HepG2 (cell line): Measurements from ENCODE around the gene SLC22A23. TPM values are rescaled to one million over a fixed set of nuclear protein-coding genes. Genes with fewer than 3 reads are reported as not detected.
A peak's percentile ranks its signal among the peaks of the same experiment; 100 is the strongest.

ENCODE experiments used
- ARNTL ChIP-seq: sonication (generic); formaldehyde crosslinking; IDR thresholded peaks from 2 replicates; pipeline ENCODE4 v1.4.0; 2020; ENCODE audit warnings: mild to moderate bottlenecking, missing genetic modification reagents
- ATM ChIP-seq: fragments of 450-650 bp; IDR thresholded peaks from 2 replicates; pipeline ENCODE4 v1.7.1; 2017; ENCODE audit warnings: mild to moderate bottlenecking, borderline replicate concordance
- BRCA1 ChIP-seq: sonication (generic); formaldehyde crosslinking; IDR thresholded peaks from 2 replicates; pipeline ENCODE4 v1.4.0; 2020; ENCODE audit warnings: missing genetic modification reagents
- CERS6 ChIP-seq: sonication (generic); formaldehyde crosslinking; IDR thresholded peaks from 2 replicates; pipeline ENCODE4 v1.5.0; 2020; ENCODE audit warnings: missing genetic modification reagents
- FOXO1 ChIP-seq: sonication (generic); formaldehyde crosslinking; IDR thresholded peaks from 2 replicates; pipeline ENCODE4 v1.4.0; 2020; ENCODE audit warnings: missing genetic modification reagents
- FOXO4 ChIP-seq: sonication (generic); formaldehyde crosslinking; conservative IDR thresholded peaks from 2 replicates; pipeline ENCODE4 v1.8.1; 2023; ENCODE audit warnings: missing genetic modification reagents
- KLF9 ChIP-seq: IDR thresholded peaks from 2 replicates; pipeline ENCODE4 v1.6.1; 2016; ENCODE audit warnings: low read depth
- MAFG ChIP-seq: sonication (generic); formaldehyde crosslinking; IDR thresholded peaks from 2 replicates; pipeline ENCODE4 v1.5.1; 2020; ENCODE audit warnings: mild to moderate bottlenecking, missing genetic modification reagents
- MIXL1 ChIP-seq: IDR thresholded peaks from 2 replicates; pipeline ENCODE4 v1.6.1; 2016
- PAX8 ChIP-seq: sonication (generic); formaldehyde crosslinking; IDR thresholded peaks from 2 replicates; pipeline ENCODE4 v1.8.0; 2022; ENCODE audit warnings: mild to moderate bottlenecking, missing genetic modification reagents, borderline replicate concordance
- RNF219 ChIP-seq: sonication (generic); formaldehyde crosslinking; IDR thresholded peaks from 2 replicates; pipeline ENCODE4 v1.5.0; 2020; ENCODE audit warnings: mild to moderate bottlenecking, missing genetic modification reagents
- SETDB1 ChIP-seq: sonication (generic); formaldehyde crosslinking; IDR thresholded peaks from 2 replicates; pipeline ENCODE4 v1.5.1; 2020; ENCODE audit warnings: missing genetic modification reagents, mild to moderate bottlenecking, borderline replicate concordance
- SOX13 ChIP-seq, 3 experiments: fragments of 450-650 bp in 1 of 3; sonication (generic) in 1 of 3; formaldehyde crosslinking in 1 of 3; IDR thresholded peaks in 2 of 3; conservative IDR thresholded peaks in 1 of 3; 2 replicates each; pipeline versions ENCODE4 v1.5.0 to v1.6.1; 2016 to 2020; ENCODE audit warnings: antibody characterized with exemption in 1 of 3, mild to moderate bottlenecking in 1 of 3, missing compliant biosample characterization in 1 of 3, missing genetic modification reagents in 1 of 3, moderate library complexity in 1 of 3
- SP5 ChIP-seq: IDR thresholded peaks from 2 replicates; pipeline ENCODE4 v1.6.1; 2016; ENCODE audit warnings: low read depth, borderline replicate concordance
- TBX3 ChIP-seq: fragments of 450-650 bp; IDR thresholded peaks from 2 replicates; pipeline ENCODE4 v1.6.1; 2017; ENCODE audit warnings: antibody characterized with exemption, mild to moderate bottlenecking, inconsistent platforms, borderline replicate concordance
- ZFX ChIP-seq: sonication (generic); formaldehyde crosslinking; IDR thresholded peaks from 2 replicates; pipeline ENCODE4 v1.4.0; 2020; ENCODE audit warnings: mild to moderate bottlenecking, low read depth, missing genetic modification reagents, moderate library complexity
- ZNF275 ChIP-seq: sonication (generic); formaldehyde crosslinking; IDR thresholded peaks from 2 replicates; pipeline ENCODE4 v1.8.0; 2022; ENCODE audit warnings: missing genetic modification reagents, mild to moderate bottlenecking, inconsistent platforms, borderline replicate concordance
- ZNF362 ChIP-seq: sonication (generic); formaldehyde crosslinking; IDR thresholded peaks from 2 replicates; pipeline ENCODE4 v1.4.0; 2020; ENCODE audit warnings: missing genetic modification reagents, mild to moderate bottlenecking, borderline replicate concordance
- ZNF414 ChIP-seq: sonication (generic); formaldehyde crosslinking; IDR thresholded peaks from 2 replicates; pipeline ENCODE4 v1.5.0; 2020; ENCODE audit warnings: missing genetic modification reagents
- polyA plus RNA-seq, 8 experiments: library from polyadenylated mRNA; depleted of rRNA in 3 of 8; stranded (reverse) in 7 of 8; unstranded in 1 of 8; fragments of >200 nt; fragmentation: Illumina TruSeq in 4 of 8; extraction: Trizol in 4 of 8; gene quantifications; 2 replicates each; pipeline versions ENCODE4 v1.2.1 to v1.2.3, GENCODE V29; 2011 to 2016; ENCODE audit warnings: low read depth in 4 of 8, missing spikeins in 1 of 8, mixed read lengths in 1 of 8; ENCODE audit not compliant: insufficient read depth in 1 of 8
- total RNA-seq, 5 experiments: library from RNA; depleted of rRNA; stranded (reverse); fragments of >200 nt; fragmentation: Illumina TruSeq; extraction: Trizol; gene quantifications; 2 replicates each; pipeline ENCODE4 v1.2.3, GENCODE V29; 2016; ENCODE audit warnings: low read depth in 1 of 5

The SLC22A23 gene
- total and polyA plus RNA-seq, 2 of the 13 experiments (the other 11 are each of a cell fraction or from before 2014, with no cell fraction given), result 11.8 to 17.5 TPM

- TF ChIP-seq ZNF414 (CRISPR knock-in tag), result no peak; the same call in 1 of the 2 replicates
- TF ChIP-seq TBX3, result no peak
- no peak for TF ChIP-seq ZNF275
- no peak for TF ChIP-seq CERS6 (CRISPR knock-in tag)
- TF ChIP-seq SP5, result no peak; the same call in 1 of the 2 replicates
- peak; percentile 64; the same call in 1 of the 2 replicates for TF ChIP-seq ARNTL (CRISPR knock-in tag)
- peak; percentile 30; the same call in 1 of the 2 replicates for TF ChIP-seq FOXO1
- TF ChIP-seq RNF219 (CRISPR knock-in tag), result no peak
- no peak for TF ChIP-seq ATM
- peak; percentile 52; the same call in 1 of the 2 replicates for TF ChIP-seq PAX8 (CRISPR knock-in tag)
- peak; percentile 46; the same call in 1 of the 2 replicates for TF ChIP-seq ZFX (CRISPR knock-in tag)
- peak; percentile 23; the same call in 1 of the 2 replicates for TF ChIP-seq SOX13 (IDR thresholded peaks at IDR 0.05)
- TF ChIP-seq SOX13 (CRISPR knock-in tag; conservative IDR thresholded peaks at IDR 0.05 in 1 of 2, IDR thresholded peaks at IDR 0.05 in 1 of 2), result peak in 1 of 2 experiments; percentile 57; a peak in 1 of 4 replicates
- TF ChIP-seq MAFG (CRISPR knock-in tag), result no peak
- no peak; the same call in 1 of the 2 replicates for TF ChIP-seq KLF9 (CRISPR knock-in tag)
- TF ChIP-seq SETDB1 (CRISPR knock-in tag), result no peak
- 0 out of 2 replicates have a peak, but pooled peaks have one; percentile 52 for TF ChIP-seq FOXO4
- TF ChIP-seq ZNF362 (CRISPR knock-in tag), result peak; percentile 61; the same call in 1 of the 2 replicates
- no peak for TF ChIP-seq BRCA1 (CRISPR knock-in tag)
- no peak for TF ChIP-seq MIXL1 (CRISPR knock-in tag)
Measured at GRCh38 chr6:3410385-3411360, 46.2 kb downstream of the SLC22A23 start (continued).
